CD4-positive, alpha-beta T cell treated with Interleukin-6 for 4 hours (primary cell): ENCODE data around the gene ROBO2.

Experiments used
- DNase-seq: peaks from one replicate; pipeline ENCODE4 v3.0.0-alpha.2; 2020; ENCODE audit warnings: mixed read lengths

The ROBO2 gene, protein sequence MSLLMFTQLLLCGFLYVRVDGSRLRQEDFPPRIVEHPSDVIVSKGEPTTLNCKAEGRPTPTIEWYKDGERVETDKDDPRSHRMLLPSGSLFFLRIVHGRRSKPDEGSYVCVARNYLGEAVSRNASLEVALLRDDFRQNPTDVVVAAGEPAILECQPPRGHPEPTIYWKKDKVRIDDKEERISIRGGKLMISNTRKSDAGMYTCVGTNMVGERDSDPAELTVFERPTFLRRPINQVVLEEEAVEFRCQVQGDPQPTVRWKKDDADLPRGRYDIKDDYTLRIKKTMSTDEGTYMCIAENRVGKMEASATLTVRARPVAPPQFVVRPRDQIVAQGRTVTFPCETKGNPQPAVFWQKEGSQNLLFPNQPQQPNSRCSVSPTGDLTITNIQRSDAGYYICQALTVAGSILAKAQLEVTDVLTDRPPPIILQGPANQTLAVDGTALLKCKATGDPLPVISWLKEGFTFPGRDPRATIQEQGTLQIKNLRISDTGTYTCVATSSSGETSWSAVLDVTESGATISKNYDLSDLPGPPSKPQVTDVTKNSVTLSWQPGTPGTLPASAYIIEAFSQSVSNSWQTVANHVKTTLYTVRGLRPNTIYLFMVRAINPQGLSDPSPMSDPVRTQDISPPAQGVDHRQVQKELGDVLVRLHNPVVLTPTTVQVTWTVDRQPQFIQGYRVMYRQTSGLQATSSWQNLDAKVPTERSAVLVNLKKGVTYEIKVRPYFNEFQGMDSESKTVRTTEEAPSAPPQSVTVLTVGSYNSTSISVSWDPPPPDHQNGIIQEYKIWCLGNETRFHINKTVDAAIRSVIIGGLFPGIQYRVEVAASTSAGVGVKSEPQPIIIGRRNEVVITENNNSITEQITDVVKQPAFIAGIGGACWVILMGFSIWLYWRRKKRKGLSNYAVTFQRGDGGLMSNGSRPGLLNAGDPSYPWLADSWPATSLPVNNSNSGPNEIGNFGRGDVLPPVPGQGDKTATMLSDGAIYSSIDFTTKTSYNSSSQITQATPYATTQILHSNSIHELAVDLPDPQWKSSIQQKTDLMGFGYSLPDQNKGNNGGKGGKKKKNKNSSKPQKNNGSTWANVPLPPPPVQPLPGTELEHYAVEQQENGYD (N-terminal part only)

GRCh38 chr3:77039606-77040171 lies at the start of gene ROBO2:
ROBO2 (plus strand) TSS chr3:77040099; CDS start chr3:77040786, 687 bp downstream.
- DNase-seq, result no peak

GRCh38 chr3:76990606-76991005 lies 49.3 kb upstream of the ROBO2 start:
- DNase-seq, result no peak

- no peak for DNase-seq
Measured at GRCh38 chr3:76991165-76991564, 48.7 kb upstream of the ROBO2 start.

- DNase-seq, result no peak
Measured at GRCh38 chr3:76997733-76998132, 42.2 kb upstream of the ROBO2 start.

- DNase-seq, result no peak
Measured at GRCh38 chr3:76998555-76998954, 41.3 kb upstream of the ROBO2 start.

DNA sequence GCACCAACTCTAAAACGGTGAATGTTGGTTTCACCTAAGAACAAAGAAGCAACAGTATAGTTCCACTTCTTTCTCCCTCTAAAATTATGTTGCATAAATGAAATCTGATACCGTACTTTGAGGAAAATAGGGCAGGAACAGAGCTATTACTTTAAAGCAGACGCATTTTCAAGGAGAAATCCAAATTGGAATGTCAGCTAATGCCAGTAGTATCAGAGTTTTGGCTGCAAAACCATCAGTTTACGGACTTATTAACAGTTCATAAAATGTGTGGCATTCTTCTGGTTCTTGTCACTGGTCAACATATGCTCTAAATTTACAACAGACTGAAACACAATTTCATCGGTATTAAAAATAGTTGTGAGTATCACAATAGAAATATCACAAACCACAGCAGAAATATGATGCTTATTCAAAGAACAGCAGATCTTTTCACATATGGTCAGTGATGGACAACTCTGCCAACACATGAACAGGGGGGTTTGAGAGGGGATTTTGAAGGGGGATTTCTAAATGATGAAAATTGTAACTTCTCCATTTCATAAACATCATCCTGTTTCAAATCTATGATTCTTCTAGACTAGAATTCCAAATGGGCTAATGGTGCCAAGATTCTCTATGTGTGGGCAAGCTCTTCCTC lies 38.7 kb upstream of the ROBO2 start:
- DNase-seq, result no peak

DNA sequence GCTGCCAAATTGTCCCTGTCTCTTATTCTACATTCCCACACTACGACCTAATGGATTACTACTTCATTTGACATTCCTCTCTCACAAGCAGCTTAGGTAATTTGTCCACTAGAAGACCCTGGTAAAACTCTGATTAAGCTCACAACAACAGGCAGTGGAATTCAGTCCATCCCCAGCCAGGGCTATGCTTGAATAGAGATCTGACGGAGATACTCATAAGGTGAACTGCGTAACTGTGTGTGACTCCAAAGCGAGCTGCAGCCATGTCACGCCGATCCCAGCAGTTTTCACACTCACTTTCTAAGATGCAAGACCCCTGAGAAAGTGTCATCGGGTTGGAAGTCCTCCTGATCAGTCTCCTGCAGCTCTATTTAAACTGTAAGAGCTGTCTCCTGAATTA lies 25.7 kb upstream of the ROBO2 start:
- no peak for DNase-seq

- DNase-seq, result no peak
Measured at GRCh38 chr3:77025471-77025870, 14.4 kb upstream of the ROBO2 start.

- no peak for DNase-seq
Measured at GRCh38 chr3:77026904-77027634, 12.8 kb upstream of the ROBO2 start.

- no peak for DNase-seq
Measured at GRCh38 chr3:77028005-77028404, 11.9 kb upstream of the ROBO2 start.

DNA sequence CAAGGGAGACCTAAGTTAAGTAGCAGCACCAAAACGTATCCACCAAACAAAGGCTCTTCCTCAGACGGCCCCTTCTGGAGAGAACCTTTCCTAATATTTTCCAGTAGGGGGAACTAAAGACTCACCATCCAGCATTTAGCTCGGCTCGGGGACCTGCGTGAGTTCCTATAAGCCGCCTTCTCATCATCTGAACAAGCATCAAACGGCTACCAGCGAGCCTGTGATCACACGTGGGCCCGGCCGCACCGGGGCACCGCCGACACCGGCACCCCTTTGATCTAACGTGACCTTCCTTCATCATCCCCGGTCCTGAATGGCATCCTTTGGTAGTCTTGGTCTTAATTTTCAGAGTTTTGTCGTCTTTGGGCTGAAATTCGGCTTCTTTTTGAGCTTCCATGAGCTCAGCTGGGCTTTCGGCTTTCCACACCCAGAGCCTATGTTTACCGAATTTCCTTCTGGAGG lies 1.4 kb upstream of the ROBO2 start:
- no peak for DNase-seq

DNA sequence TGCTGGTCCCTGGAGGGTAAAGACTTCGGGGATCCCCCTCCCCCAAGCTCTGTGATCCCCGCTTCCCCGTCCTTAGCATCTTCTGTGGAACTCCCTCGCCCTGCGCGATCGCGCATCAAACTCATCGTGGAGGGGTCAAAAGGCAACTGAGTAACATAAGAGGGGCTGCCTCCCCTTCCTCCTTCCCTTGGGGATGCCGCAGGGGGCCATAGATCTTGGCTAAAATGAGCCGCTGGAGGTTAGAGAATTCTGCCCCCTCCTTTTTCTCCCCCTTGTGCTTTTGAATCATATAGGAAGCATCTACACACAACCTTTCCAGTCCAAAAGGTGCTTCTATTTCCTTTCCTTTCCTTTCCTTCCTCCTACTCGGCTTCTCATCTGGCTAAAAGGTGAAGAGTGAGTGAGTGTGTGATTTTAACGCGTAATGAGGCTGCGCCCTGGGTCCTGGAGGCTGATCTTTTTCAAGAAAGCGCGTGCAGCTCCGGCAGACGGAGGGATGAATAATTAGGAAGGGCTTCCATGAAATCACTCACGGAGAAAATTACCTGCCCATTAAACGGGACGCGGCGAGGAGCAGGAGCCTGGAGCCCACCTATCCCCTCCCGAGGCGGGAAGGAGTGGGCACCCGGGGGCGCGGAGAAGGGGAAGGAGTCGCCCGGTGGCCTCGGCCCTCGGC lies 831 bp upstream of the ROBO2 start:
- no peak for DNase-seq

GRCh38 chr3:77040216-77040615 lies 317 bp downstream of the ROBO2 start:
- no peak for DNase-seq

GRCh38 chr3:77040926-77041722 lies 1.2 kb downstream of the ROBO2 start:
- DNase-seq, result no peak

DNA sequence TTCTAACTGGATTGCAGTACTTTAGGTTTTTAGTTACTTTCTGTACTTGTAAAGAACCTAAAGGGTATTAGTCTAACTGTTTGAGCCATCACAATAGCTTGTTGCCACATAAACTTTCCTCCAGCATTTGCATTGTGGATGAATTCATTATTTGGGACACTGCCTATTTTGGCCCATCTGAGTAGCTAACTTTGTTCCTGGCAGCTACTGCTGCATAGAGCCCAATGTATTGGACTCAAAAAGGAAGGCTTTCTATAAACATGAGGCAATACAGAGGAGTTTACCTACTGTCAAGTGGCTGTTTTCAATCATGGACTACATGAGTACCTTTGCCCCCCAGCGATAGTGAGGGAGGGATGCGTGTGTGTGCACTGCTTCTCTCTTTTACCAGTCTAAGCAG lies 1.9 kb downstream of the ROBO2 start:
- no peak for DNase-seq

DNA sequence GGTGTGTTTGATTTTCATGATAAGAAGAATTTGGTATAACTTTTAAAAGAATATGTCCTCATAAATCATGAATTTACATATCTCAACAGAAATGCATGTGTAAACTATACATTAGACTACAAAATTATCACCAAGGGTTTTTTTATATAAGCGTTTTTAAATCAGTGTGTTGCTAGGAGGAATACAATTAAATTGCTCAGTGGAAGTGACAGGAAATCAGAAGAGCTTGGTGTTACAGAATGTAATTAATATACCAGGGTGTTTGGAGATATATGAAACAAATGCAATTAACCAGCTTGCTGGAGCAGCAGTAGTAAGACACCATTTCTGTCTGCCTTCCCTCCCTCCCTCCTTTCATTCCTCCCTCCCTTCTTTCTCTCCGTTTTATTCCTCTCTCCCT lies 2.4 kb downstream of the ROBO2 start:
- DNase-seq, result no peak

DNA sequence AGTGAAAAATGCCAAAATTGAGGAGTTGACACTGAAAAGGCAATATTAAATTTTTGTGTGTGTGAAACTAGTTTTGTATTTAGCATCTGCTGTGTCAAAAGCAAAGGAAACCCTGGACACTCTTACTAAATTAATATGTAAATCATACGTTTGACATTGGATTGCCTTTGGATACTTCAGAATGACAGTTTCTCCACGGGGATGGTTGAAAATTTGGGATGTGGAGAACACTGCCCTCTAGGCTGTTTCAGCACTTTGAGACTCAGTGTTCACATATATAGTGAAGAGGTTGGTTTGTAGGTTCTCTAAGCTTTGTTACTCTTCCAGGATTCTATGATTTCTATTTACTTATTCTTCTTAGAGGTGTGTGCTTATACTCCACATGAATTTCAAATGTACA lies 3.0 kb downstream of the ROBO2 start:
- DNase-seq, result no peak

- no peak for DNase-seq
Measured at GRCh38 chr3:77045686-77046085, 5.8 kb downstream of the ROBO2 start.

GRCh38 chr3:77048186-77048585 lies 8.3 kb downstream of the ROBO2 start:
- no peak for DNase-seq

- no peak for DNase-seq
Measured at GRCh38 chr3:77051591-77051990, 11.7 kb downstream of the ROBO2 start.
